ENCODE results near the gene ATP8B1. TPM values are rescaled to one million over a fixed set of nuclear protein-coding genes. Genes with fewer than 3 reads are reported as not detected.

The ATP8B1 gene
- total RNA-seq, 1 experiment from 2014 or later, result 15.9 TPM

GRCh38 chr18:57743008-57743407 lies 60.1 kb downstream of the ATP8B1 start:
- no TSS peak for BruUV-seq (replicated peaks)
- Histone ChIP-seq H3K36me3 (ENCODE audit: control insufficient read depth in 1 of 2, insufficient read depth in 2 of 2, low read length in 2 of 2) (no peaks in the 10 kb centered on the region), H3K4me1 (ENCODE audit: control insufficient read depth in 1 of 2, insufficient read depth in 2 of 2, low read length in 2 of 2) (peaks cover 4 to 12% of the 10 kb centered on the region in 2 experiments; a peak in 2 of 4 replicates), H2AFZ (ENCODE audit: low read depth, low read length, poor library complexity, severe bottlenecking) (no peak overlapping the region), H3K4me2 (ENCODE audit: low read length) (no peak overlapping the region), H3K4me3 (replicated peaks in 1 of 2; ENCODE audit: low read depth in 1 of 2, low read length in 2 of 2) (no peak overlapping the region), H4K20me1 (ENCODE audit: insufficient read depth) (no peaks in the 10 kb centered on the region), H3K79me2 (ENCODE audit: insufficient read depth, low read length) (no peaks in the 10 kb centered on the region), H3K9me2 (ENCODE audit: insufficient read depth) (no peaks in the 10 kb centered on the region), H3K9me3 (ENCODE audit: control insufficient read depth in 1 of 2, insufficient read depth in 1 of 2, low read depth in 1 of 2, low read length in 2 of 2) (no peaks in the 10 kb centered on the region), H3K27ac (ENCODE audit: low read depth, low read length) (no peak overlapping the region), H3K9ac (ENCODE audit: low read length) (no peak overlapping the region), H3K27me3 (ENCODE audit: insufficient read depth, low read length) (no peaks in the 10 kb centered on the region)
- intact Hi-C loops (cut with micrococcal nuclease), result no loop called here
- ATAC-seq (no peak), DNase-seq (ENCODE audit: low read depth, low spot score) (no peak)
- CTCF ChIA-PET, result no interaction called here
- POLR2A ChIA-PET, result no interaction called here
- TF ChIP-seq POLR2A (IDR thresholded peaks at IDR 0.05; ENCODE audit: borderline replicate concordance, extremely low read depth, insufficient read depth, insufficient read length) (no peak), SIN3A (IDR thresholded peaks at IDR 0.05; ENCODE audit: low read depth) (no peak), FOSL1 (IDR thresholded peaks at IDR 0.05; ENCODE audit: low read depth) (no peak), ZBTB33 (IDR thresholded peaks at IDR 0.05; ENCODE audit: extremely low read depth, insufficient replicate concordance, low read length) (no peak), SP1 (IDR thresholded peaks at IDR 0.05; ENCODE audit: low read depth) (no peak), CTCF (IDR thresholded peaks at IDR 0.05 in 2 of 3, conservative IDR thresholded peaks at IDR 0.05 in 1 of 3; ENCODE audit: borderline replicate concordance in 1 of 3, insufficient read depth in 1 of 3, low read depth in 2 of 3, low read length in 2 of 3) (no peak), CBX3 (IDR thresholded peaks at IDR 0.05; ENCODE audit: low read depth) (no peak), RAD21 (IDR thresholded peaks at IDR 0.05; ENCODE audit: low read depth) (no peak), CEBPB (IDR thresholded peaks at IDR 0.05; ENCODE audit: low read depth) (no peak), ZFX (IDR thresholded peaks at IDR 0.05) (no peak), ATF3 (IDR thresholded peaks at IDR 0.05) (no peak), YY1 (IDR thresholded peaks at IDR 0.05; ENCODE audit: extremely low read depth, insufficient replicate concordance, low read depth, low read length) (no peak), ELF1 (IDR thresholded peaks at IDR 0.05; ENCODE audit: borderline replicate concordance, low read depth) (no peak)
- RAD21 ChIA-PET (ENCODE audit: low non-redundant PET in 1 of 2, low total read pairs in 2 of 2, uncharacterized antibody in 2 of 2, unreplicated experiment in 2 of 2), result no interaction called here

Data from HCT116 (cell line).